ENCODE measurements around the gene RPL7L1.

The RPL7L1 gene

GRCh38 chr6:42933205-42933604 is 53.8 kb downstream of the RPL7L1 start:
- no peak for DNase-seq (ENCODE audit: low spot score)

- no peak for DNase-seq (ENCODE audit: low spot score)
Observed at GRCh38 chr6:42935322-42935721, 55.9 kb downstream of the RPL7L1 start.

DNA sequence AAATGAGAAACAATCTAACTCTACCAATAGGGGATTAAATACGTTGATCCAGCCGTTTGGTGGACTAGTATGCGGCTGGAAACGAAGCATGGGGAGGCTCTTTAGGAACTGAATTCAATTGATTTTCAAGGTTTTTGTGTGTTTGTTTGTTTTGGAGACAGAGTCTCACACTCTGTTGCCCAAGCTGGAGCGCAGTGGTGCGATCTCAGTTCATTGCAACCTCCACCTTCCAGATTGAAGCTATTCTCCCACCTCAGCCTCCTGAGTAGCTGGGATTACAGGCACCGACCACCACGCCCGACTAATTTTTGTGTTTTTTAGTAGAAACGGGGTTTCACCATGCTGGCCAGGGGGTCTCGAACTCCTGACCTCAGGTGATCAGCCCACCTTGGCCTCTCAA is 57.0 kb downstream of the RPL7L1 start:
- no peak for DNase-seq (ENCODE audit: low spot score)

DNA sequence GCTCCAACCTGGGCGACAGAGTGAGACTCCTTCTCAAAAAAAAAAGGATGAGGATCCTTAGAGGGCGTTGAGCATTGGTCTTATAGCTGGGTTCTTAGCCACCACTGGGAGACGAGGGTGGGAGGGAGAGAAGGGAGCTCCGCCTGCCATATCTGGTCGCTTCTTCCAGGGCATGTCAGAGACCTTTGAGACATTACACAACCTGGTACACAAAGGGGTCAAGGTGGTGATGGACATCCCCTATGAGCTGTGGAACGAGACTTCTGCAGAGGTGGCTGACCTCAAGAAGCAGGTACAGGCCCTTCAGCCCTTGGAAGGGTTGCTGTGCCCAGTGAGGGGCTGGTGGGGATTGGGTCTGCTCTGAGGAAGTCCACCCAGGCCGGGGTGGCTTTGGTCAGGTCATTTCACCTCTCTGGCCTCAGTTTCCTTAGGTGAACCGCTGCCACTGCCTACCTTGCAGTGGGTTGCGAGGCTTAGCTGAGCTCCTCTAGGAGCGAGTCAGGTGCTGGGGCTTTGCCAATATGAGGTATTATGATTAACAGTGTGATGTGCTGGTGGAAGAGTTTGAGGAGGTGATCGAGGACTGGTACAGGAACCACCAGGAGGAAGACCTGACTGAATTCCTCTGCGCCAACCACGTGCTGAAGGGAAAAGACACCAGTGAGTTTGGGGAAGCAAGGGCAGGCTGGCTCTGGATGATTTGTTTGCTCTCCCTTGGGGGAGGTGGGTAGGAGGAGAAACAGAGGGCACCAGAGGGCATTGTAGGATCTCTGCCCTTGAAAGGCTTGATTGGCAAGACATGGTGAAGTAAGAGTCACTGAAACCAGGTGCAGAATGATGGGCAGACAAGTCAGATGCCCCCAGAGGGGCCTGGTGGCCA is 58.4 kb downstream of the RPL7L1 start:
- no peak for DNase-seq (ENCODE audit: low spot score)

DNA sequence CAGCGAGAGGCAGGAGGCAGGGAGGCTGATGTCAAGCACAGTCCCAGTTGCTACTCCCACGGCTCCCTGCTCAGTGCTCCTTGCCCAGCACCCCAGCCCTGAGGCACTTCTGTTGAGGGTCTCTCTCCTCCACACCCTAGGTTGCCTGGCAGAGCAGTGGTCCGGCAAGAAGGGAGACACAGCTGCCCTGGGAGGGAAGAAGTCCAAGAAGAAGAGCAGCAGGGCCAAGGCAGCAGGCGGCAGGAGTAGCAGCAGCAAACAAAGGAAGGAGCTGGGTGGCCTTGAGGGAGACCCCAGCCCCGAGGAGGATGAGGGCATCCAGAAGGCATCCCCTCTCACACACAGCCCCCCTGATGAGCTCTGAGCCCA is 59.0 kb downstream of the RPL7L1 start:
- no peak for DNase-seq (ENCODE audit: low spot score)

GRCh38 chr6:42938987-42939809 is 59.8 kb downstream of the RPL7L1 start:
- no peak for DNase-seq (ENCODE audit: low spot score)

All from HuH-7.5 (cell line).